HCT116 (cell line): ENCODE results near the gene USP30. TPM values are rescaled to one million over a fixed set of nuclear protein-coding genes. Genes with fewer than 3 reads are reported as not detected.

Source experiments
- ATAC-seq: fragments of 200-7000 bp; cut with Tn5 transposase; 2 replicates; pipeline ENCODE4 v1.9.1; 2020; ENCODE audit warnings: mild to moderate bottlenecking, moderate library complexity
- BruUV-seq: library from RNA; stranded (reverse); fragments of 400-500 nt; replicated peaks from 2 replicates; lab custom pipeline; 2021; lab: Mats Ljungman, UMichigan
- CTCF ChIA-PET: fragments of 300-600 bp; sonication (Branson Sonifier 250); formaldehyde crosslinking; loops from one replicate; lab custom pipeline; 2021; ENCODE audit warnings: antibody characterized with exemption; lab: Charles Lee
- POLR2A ChIA-PET: fragments of 300-600, 350-600 bp; sonication (Branson Sonifier 250); formaldehyde crosslinking; loops from one replicate; lab custom pipeline; 2021; ENCODE audit warnings: antibody characterized with exemption; lab: Charles Lee
- RAD21 ChIA-PET, 2 experiments: fragments of 300-600 bp; sonication (Branson Sonifier 250); formaldehyde crosslinking; loops; one replicate each; lab custom pipeline; 2023; ENCODE audit warnings: low total read pairs in 2 of 2; ENCODE audit not compliant: uncharacterized antibody in 2 of 2, unreplicated experiment in 2 of 2, low non-redundant PET in 1 of 2; lab: Charles Lee
- DNase-seq: peaks from one replicate; pipeline ENCODE4 v3.0.0-alpha.2; 2010; ENCODE audit warnings: low read depth, low spot score
- H2AFZ ChIP-seq: fragments of 200-600 bp; shearing (Covaris generic), sonication (generic); 2 replicates; pipeline ENCODE4 v1.6.1; 2017; ENCODE audit warnings: low read depth, mixed run types, mixed read lengths, antibody characterized with exemption, low read length; ENCODE audit not compliant: poor library complexity, severe bottlenecking
- H3K27ac ChIP-seq: 2 replicates; pipeline ENCODE4 v1.5.1; 2012; ENCODE audit warnings: low read depth, low read length
- H3K27me3 ChIP-seq: fragments of 200-600 bp; sonication (generic); 2 replicates; pipeline ENCODE4 v1.6.1; 2016; ENCODE audit warnings: mixed run types, low read length, mixed read lengths; ENCODE audit not compliant: insufficient read depth
- H3K36me3 ChIP-seq, 2 experiments: fragments of 200-500 bp in 1 of 2; fragments of 200-600 bp in 1 of 2; sonication (Bioruptor generic) in 1 of 2; sonication (generic) in 1 of 2; 2 replicates each; pipeline versions ENCODE4 v1.5.1 to v1.6.1; 2014 to 2016; ENCODE audit warnings: low read length in 2 of 2, inconsistent platforms in 1 of 2, mixed read lengths in 1 of 2, mixed run types in 1 of 2; ENCODE audit not compliant: insufficient read depth in 2 of 2, control insufficient read depth in 1 of 2
- H3K4me1 ChIP-seq, 2 experiments: fragments of 200-600 bp in 1 of 2; sonication (generic) in 1 of 2; 2 replicates each; pipeline versions ENCODE4 v1.5.1 to v1.6.1; 2012 to 2017; ENCODE audit warnings: low read length in 2 of 2, inconsistent platforms in 1 of 2, mild to moderate bottlenecking in 1 of 2, mixed read lengths in 1 of 2, mixed run types in 1 of 2, moderate library complexity in 1 of 2; ENCODE audit not compliant: insufficient read depth in 2 of 2, control insufficient read depth in 1 of 2
- H3K4me2 ChIP-seq: fragments of 200-600 bp; sonication (generic); 2 replicates; pipeline ENCODE4 v1.6.1; 2017; ENCODE audit warnings: mixed run types, low read length, mixed read lengths
- H3K4me3 ChIP-seq, 2 experiments: fragments of 200-600 bp in 1 of 2; sonication (generic) in 1 of 2; replicated peaks in 1 of 2; 2 replicates each; pipeline ENCODE4 v1.5.1; 2011 to 2016; ENCODE audit warnings: low read length in 2 of 2, control low read depth in 1 of 2, low read depth in 1 of 2, mild to moderate bottlenecking in 1 of 2, mixed read lengths in 1 of 2, mixed run types in 1 of 2
- H3K79me2 ChIP-seq: fragments of 200-600 bp; sonication (generic); 2 replicates; pipeline ENCODE4 v1.6.1; 2017; ENCODE audit warnings: mild to moderate bottlenecking, mixed run types, low read length, moderate library complexity, mixed read lengths; ENCODE audit not compliant: insufficient read depth
- H3K9ac ChIP-seq: fragments of 200-600 bp; sonication (generic); 2 replicates; pipeline ENCODE4 v1.6.1; 2016; ENCODE audit warnings: low read length, mixed read lengths
- H3K9me2 ChIP-seq: fragments of 200-600 bp; sonication (generic), shearing (Covaris generic); 2 replicates; pipeline ENCODE4 v1.6.1; 2017; ENCODE audit warnings: mixed run types, mild to moderate bottlenecking, moderate library complexity; ENCODE audit not compliant: insufficient read depth
- H3K9me3 ChIP-seq, 2 experiments: fragments of 200-500 bp in 1 of 2; fragments of 200-600 bp in 1 of 2; sonication (Bioruptor generic) in 1 of 2; sonication (generic) in 1 of 2; 2 replicates each; pipeline ENCODE4 v1.6.1; 2014 to 2017; ENCODE audit warnings: low read length in 2 of 2, mixed read lengths in 2 of 2, inconsistent platforms in 1 of 2, low read depth in 1 of 2, mild to moderate bottlenecking in 1 of 2, mixed run types in 1 of 2, moderate library complexity in 1 of 2; ENCODE audit not compliant: control insufficient read depth in 1 of 2, insufficient read depth in 1 of 2
- H4K20me1 ChIP-seq: fragments of 200-600 bp; sonication (generic), shearing (Covaris generic); 2 replicates; pipeline ENCODE4 v1.6.1; 2017; ENCODE audit warnings: mixed run types, mild to moderate bottlenecking, moderate library complexity; ENCODE audit not compliant: insufficient read depth
- EZH2 ChIP-seq: fragments of 200-600 bp; sonication (generic); IDR thresholded peaks from 2 replicates; pipeline ENCODE4 v1.6.1; 2017; ENCODE audit warnings: antibody characterized with exemption, mixed run types
- JUND ChIP-seq: IDR thresholded peaks from 2 replicates; pipeline ENCODE4 v1.6.1; 2012
- POLR2AphosphoS5 ChIP-seq: IDR thresholded peaks from 2 replicates; pipeline ENCODE4 v1.6.1; 2011; ENCODE audit warnings: mild to moderate bottlenecking, low read depth, low read length, moderate library complexity
- RAD21 ChIP-seq: IDR thresholded peaks from 2 replicates; pipeline ENCODE4 v1.6.1; 2012; ENCODE audit warnings: low read depth, mild to moderate bottlenecking
- SIN3A ChIP-seq: IDR thresholded peaks from 2 replicates; pipeline ENCODE4 v1.6.1; 2012; ENCODE audit warnings: low read depth
- SP1 ChIP-seq: IDR thresholded peaks from 2 replicates; pipeline ENCODE4 v1.6.1; 2012; ENCODE audit warnings: low read depth
- SRF ChIP-seq: IDR thresholded peaks from 2 replicates; pipeline ENCODE4 v1.6.1; 2012; ENCODE audit warnings: low read depth
- YY1 ChIP-seq: IDR thresholded peaks from 2 replicates; pipeline ENCODE4 v1.6.1; 2011; ENCODE audit warnings: low read length, low read depth, moderate library complexity, mild to moderate bottlenecking; ENCODE audit not compliant: insufficient replicate concordance; ENCODE audit errors: extremely low read depth
- ZNF274 ChIP-seq: fragments of 200-500 bp; sonication (Bioruptor generic); IDR thresholded peaks from 2 replicates; pipeline ENCODE4 v1.6.1; 2014; ENCODE audit warnings: mild to moderate bottlenecking, low read depth, low read length, inconsistent platforms
- intact Hi-C: fragments of 100-400 bp; cut with micrococcal nuclease; formaldehyde crosslinking; loops from 2 replicates; pipeline ENCODE4 v1.10.0; 2022
- total RNA-seq: library from RNA; stranded (reverse); gene quantifications from one replicate; pipeline ENCODE4 v1.2.1, GENCODE V29; 2021; ENCODE audit not compliant: unreplicated experiment
- TF ChIP-seq, protein P1 (sequence below): IDR thresholded peaks from 2 replicates; pipeline ENCODE4 v1.6.1; 2012
- TF ChIP-seq, protein P2 (sequence below): IDR thresholded peaks from 2 replicates; pipeline ENCODE4 v1.6.1; 2012
- TF ChIP-seq, protein P3 (sequence below): IDR thresholded peaks from 2 replicates; pipeline ENCODE4 v1.6.1; 2012; ENCODE audit warnings: low read depth
- TF ChIP-seq, protein P4 (sequence below), 3 experiments: fragments of 200-600 bp in 1 of 3; sonication (generic) in 1 of 3; IDR thresholded peaks in 2 of 3; conservative IDR thresholded peaks in 1 of 3; 2 replicates each; pipeline ENCODE4 v1.5.1; 2012 to 2017; ENCODE audit warnings: low read depth in 2 of 3, low read length in 2 of 3, antibody characterized with exemption in 1 of 3, borderline replicate concordance in 1 of 3, control low read depth in 1 of 3, mild to moderate bottlenecking in 1 of 3, mixed read lengths in 1 of 3, mixed run types in 1 of 3, moderate library complexity in 1 of 3; ENCODE audit not compliant: insufficient read depth in 1 of 3

USP30 gene
- total RNA-seq, 1 experiment from 2014 or later = 9.2 TPM

DNA sequence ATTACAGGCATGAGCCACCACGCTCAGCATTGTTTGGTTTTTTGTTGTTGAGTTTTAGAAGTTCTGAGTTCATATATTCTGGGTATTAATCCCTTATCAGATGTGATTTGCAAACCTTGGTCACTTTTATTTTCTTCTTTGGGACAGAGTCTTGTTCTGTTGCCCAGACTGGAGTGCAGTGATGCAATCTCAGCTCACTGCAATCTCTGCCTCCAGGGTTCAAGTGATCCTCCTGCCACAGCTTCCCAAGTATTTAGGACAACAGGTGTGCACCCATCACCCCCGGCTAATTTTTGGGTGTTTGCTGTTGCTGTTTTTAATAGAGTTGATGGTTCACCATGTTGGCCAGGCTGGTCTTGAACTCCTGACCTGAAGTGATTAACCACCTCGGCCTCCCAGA lies 11.8 kb downstream of the USP30 start:
- RAD21 ChIA-PET = no interaction called here

DNA sequence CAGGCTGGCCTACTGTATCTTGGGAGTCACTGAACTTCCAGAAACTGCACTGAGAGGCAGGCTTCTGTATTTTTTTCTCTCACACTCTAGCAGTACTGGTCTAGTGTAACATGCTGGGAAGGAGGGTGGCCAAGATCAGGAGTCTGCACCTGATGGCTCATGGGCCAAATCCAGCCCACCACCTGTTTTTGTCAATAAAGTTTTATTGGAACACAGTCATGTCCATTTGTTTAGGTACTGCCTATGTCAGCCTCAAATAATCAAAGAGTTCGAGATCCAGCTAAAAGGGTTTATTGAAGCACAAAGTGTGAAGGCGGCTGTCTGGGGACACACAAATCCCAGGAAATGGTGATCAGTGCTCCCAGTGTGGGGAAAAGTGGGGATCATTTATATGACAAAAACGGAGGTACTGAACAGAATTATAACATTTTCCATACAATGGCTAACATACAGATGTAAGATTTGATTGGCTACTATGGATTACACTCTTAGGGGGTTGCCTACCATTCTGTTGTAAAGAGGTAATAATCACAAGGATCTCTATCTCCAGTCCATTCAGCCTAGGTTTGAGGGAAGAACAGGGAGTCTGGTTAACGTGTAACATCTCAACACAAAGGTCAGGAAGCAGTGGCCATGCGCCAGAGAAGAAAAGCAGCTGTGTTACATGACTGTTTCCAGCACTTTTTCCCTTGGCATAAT lies 12.9 kb downstream of the USP30 start:
- H3K9ac ChIP-seq = no peak overlapping the region
- H3K9me2 ChIP-seq = no peaks in the 10 kb centered on the region
- ChIA-PET RAD21 (no interaction called here), CTCF (no interaction called here), POLR2A (no interaction called here)
- BruUV-seq = no TSS peak
- H3K27ac ChIP-seq = no peak overlapping the region
- no peaks in the 10 kb centered on the region for H3K27me3 ChIP-seq
- no peaks in the 10 kb centered on the region for H3K4me1 ChIP-seq
- intact Hi-C loops = no loop called here
- H4K20me1 ChIP-seq = no peaks in the 10 kb centered on the region
- H2AFZ ChIP-seq = no peak overlapping the region
- no peak for TF ChIP-seq RAD21
- TF ChIP-seq, protein P1, sequence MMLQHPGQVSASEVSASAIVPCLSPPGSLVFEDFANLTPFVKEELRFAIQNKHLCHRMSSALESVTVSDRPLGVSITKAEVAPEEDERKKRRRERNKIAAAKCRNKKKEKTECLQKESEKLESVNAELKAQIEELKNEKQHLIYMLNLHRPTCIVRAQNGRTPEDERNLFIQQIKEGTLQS = no peak
- TF ChIP-seq SIN3A = no peak
- TF ChIP-seq, protein P2, sequence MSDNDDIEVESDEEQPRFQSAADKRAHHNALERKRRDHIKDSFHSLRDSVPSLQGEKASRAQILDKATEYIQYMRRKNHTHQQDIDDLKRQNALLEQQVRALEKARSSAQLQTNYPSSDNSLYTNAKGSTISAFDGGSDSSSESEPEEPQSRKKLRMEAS = no peak
- TF ChIP-seq, protein P3, sequence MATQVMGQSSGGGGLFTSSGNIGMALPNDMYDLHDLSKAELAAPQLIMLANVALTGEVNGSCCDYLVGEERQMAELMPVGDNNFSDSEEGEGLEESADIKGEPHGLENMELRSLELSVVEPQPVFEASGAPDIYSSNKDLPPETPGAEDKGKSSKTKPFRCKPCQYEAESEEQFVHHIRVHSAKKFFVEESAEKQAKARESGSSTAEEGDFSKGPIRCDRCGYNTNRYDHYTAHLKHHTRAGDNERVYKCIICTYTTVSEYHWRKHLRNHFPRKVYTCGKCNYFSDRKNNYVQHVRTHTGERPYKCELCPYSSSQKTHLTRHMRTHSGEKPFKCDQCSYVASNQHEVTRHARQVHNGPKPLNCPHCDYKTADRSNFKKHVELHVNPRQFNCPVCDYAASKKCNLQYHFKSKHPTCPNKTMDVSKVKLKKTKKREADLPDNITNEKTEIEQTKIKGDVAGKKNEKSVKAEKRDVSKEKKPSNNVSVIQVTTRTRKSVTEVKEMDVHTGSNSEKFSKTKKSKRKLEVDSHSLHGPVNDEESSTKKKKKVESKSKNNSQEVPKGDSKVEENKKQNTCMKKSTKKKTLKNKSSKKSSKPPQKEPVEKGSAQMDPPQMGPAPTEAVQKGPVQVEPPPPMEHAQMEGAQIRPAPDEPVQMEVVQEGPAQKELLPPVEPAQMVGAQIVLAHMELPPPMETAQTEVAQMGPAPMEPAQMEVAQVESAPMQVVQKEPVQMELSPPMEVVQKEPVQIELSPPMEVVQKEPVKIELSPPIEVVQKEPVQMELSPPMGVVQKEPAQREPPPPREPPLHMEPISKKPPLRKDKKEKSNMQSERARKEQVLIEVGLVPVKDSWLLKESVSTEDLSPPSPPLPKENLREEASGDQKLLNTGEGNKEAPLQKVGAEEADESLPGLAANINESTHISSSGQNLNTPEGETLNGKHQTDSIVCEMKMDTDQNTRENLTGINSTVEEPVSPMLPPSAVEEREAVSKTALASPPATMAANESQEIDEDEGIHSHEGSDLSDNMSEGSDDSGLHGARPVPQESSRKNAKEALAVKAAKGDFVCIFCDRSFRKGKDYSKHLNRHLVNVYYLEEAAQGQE = no peak
- no peak for TF ChIP-seq EZH2
- no peak for TF ChIP-seq ZNF274
- TF ChIP-seq, protein P4, sequence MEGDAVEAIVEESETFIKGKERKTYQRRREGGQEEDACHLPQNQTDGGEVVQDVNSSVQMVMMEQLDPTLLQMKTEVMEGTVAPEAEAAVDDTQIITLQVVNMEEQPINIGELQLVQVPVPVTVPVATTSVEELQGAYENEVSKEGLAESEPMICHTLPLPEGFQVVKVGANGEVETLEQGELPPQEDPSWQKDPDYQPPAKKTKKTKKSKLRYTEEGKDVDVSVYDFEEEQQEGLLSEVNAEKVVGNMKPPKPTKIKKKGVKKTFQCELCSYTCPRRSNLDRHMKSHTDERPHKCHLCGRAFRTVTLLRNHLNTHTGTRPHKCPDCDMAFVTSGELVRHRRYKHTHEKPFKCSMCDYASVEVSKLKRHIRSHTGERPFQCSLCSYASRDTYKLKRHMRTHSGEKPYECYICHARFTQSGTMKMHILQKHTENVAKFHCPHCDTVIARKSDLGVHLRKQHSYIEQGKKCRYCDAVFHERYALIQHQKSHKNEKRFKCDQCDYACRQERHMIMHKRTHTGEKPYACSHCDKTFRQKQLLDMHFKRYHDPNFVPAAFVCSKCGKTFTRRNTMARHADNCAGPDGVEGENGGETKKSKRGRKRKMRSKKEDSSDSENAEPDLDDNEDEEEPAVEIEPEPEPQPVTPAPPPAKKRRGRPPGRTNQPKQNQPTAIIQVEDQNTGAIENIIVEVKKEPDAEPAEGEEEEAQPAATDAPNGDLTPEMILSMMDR (IDR thresholded peaks at IDR 0.05 in 2 of 3, conservative IDR thresholded peaks at IDR 0.05 in 1 of 3; ENCODE audit: borderline replicate concordance in 1 of 3, insufficient read depth in 1 of 3, low read depth in 2 of 3, low read length in 2 of 3) = no peak
- DNase-seq (no peak), ATAC-seq (no peak)
- no peak overlapping the region for H3K4me2 ChIP-seq
- H3K9me3 ChIP-seq = no peaks in the 10 kb centered on the region
- 0 out of 4 replicates have a peak, but pooled peaks cover 0 to 3% of the 10 kb centered on the region in 2 experiments for H3K36me3 ChIP-seq
- H3K79me2 ChIP-seq = no peaks in the 10 kb centered on the region
- H3K4me3 ChIP-seq = no peak overlapping the region

More for the DNA sequence above, 11.8 kb downstream of the USP30 start:
- Histone ChIP-seq H3K27ac (no peak overlapping the region), H3K9me2 (no peaks in the 10 kb centered on the region), H3K4me2 (no peak overlapping the region), H3K9me3 (no peaks in the 10 kb centered on the region), H2AFZ (no peak overlapping the region), H4K20me1 (no peaks in the 10 kb centered on the region), H3K9ac (no peak overlapping the region), H3K27me3 (no peaks in the 10 kb centered on the region), H3K4me3 (no peak overlapping the region), H3K79me2 (no peaks in the 10 kb centered on the region), H3K36me3 (peaks cover 0 to 1% of the 10 kb centered on the region in 2 experiments; a peak in 1 of 4 replicates), H3K4me1 (no peaks in the 10 kb centered on the region)
- intact Hi-C loops = no loop called here
- no TSS peak for BruUV-seq
- ATAC-seq = no peak
- CTCF ChIA-PET = no interaction called here
- POLR2A ChIA-PET = no interaction called here
- DNase-seq = no peak
- TF ChIP-seq YY1 (no peak), POLR2AphosphoS5 (no peak), SRF (no peak), SP1 (no peak), SIN3A (no peak), JUND (no peak)
- TF ChIP-seq, protein P2 = no peak
